Small intestine (tissue), 7 donors: ENCODE measurements around the gene IL1RN. TPM values are rescaled to one million over a fixed set of nuclear protein-coding genes. Genes with fewer than 3 reads are reported as not detected.

Experiments used
- DNase-seq, 2 donors: peaks; one replicate each; pipeline versions ENCODE4 v3.0.0 to v3.0.0-alpha.2; 2013
- FAIRE-seq: peaks from 2 replicates; lab custom pipeline; 2012; peaks lifted over from hg19 to GRCh38; lab: Jason Lieb, UNC
- H3K27ac ChIP-seq, 3 donors: one replicate each; pipeline ENCODE4 v1.5.1; 2013; ENCODE audit warnings: low read length in 2 of 3, mild to moderate bottlenecking in 2 of 3, control low read depth in 1 of 3, inconsistent platforms in 1 of 3, low read depth in 1 of 3, moderate library complexity in 1 of 3
- H3K27me3 ChIP-seq, 3 donors: one replicate each; pipeline ENCODE4 v1.6.1; 2013; ENCODE audit warnings: low read length in 3 of 3, inconsistent platforms in 1 of 3; ENCODE audit not compliant: control insufficient read depth in 3 of 3, insufficient read depth in 3 of 3
- H3K36me3 ChIP-seq, 3 donors: one replicate each; pipeline ENCODE4 v1.6.1; 2013; ENCODE audit warnings: low read length in 3 of 3, inconsistent platforms in 1 of 3, low read depth in 1 of 3, mild to moderate bottlenecking in 1 of 3, moderate library complexity in 1 of 3; ENCODE audit not compliant: control insufficient read depth in 3 of 3, insufficient read depth in 2 of 3
- H3K4me1 ChIP-seq, 3 donors: one replicate each; pipeline ENCODE4 v1.6.1; 2013; ENCODE audit warnings: low read length in 2 of 3, inconsistent platforms in 1 of 3, low read depth in 1 of 3, mild to moderate bottlenecking in 1 of 3, moderate library complexity in 1 of 3; ENCODE audit not compliant: control insufficient read depth in 3 of 3, insufficient read depth in 2 of 3
- H3K4me3 ChIP-seq, 3 donors: one replicate each; pipeline ENCODE4 v1.5.1; 2013; ENCODE audit warnings: low read length in 3 of 3, control low read depth in 1 of 3, inconsistent platforms in 1 of 3, low read depth in 1 of 3, mild to moderate bottlenecking in 1 of 3, moderate library complexity in 1 of 3
- H3K9me3 ChIP-seq, 2 donors: one replicate each; pipeline ENCODE4 v1.6.1; 2013; ENCODE audit warnings: low read depth in 1 of 2, low read length in 1 of 2; ENCODE audit not compliant: control insufficient read depth in 2 of 2, insufficient read depth in 1 of 2
- WGBS, 3 donors: extraction: QIAGEN DNeasy Blood & Tissue Kit; methylation state at CpG; one replicate each; pipeline ENCODE4 v1.1.7; 2013; 5-methylcytosine and 5-hydroxymethylcytosine counted together
- polyA plus RNA-seq, 4 donors: library from polyadenylated mRNA; stranded (reverse) in 3 of 4; unstranded in 1 of 4; fragments of 200-250 nt in 3 of 4; fragments of 120-200 nt in 1 of 4; gene quantifications; one replicate each; pipeline versions ENCODE4 v1.2.1 to v1.2.3, GENCODE V29; 2013
- donor health status: healthy with polysubstance abuse.
- donor health status: control.
- donor health status: control.
- donor health status: Bipolar disorder and iron deficiency.
- donor health status: healthy.

The IL1RN gene
- polyA plus RNA-seq, 4 donors, result 0.44 to 69.8 (median 24.3) TPM

DNA sequence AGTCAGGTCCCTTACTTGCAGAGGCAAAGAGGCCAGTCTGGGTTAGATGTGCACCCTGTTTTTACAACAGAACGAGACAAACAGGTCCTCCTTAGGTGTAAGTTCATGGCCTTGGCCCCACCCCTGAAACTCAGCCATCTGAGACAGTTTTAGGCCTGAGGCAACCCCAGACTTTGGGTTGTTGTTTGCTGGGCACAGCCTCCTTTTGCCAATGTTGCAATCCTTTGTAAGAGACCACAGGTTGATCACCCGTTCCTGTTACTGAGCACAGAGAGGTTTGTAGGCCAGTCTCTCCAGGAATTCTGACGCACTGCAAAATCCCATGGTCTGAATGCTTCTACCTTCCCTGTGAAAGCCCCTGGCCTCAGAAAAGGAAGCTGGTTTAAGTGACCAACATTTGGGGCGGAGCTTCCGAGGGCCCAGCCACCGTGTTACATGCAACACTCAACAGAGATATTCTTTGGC, 15.5 kb upstream of the IL1RN start:
- Histone ChIP-seq H3K36me3 (no peaks in the 10 kb centered on the region), H3K4me3 (no peak overlapping the region), H3K27me3 (no peaks in the 10 kb centered on the region), H3K9me3 (no peaks in the 10 kb centered on the region), H3K4me1 (no peaks in the 10 kb centered on the region), H3K27ac (no peak overlapping the region)
- 64 to 77% (median 76%) methylated on average over 6 of the region's 6 CpGs for WGBS, 3 donors
- no peak for DNase-seq
- no peak for FAIRE-seq

DNA sequence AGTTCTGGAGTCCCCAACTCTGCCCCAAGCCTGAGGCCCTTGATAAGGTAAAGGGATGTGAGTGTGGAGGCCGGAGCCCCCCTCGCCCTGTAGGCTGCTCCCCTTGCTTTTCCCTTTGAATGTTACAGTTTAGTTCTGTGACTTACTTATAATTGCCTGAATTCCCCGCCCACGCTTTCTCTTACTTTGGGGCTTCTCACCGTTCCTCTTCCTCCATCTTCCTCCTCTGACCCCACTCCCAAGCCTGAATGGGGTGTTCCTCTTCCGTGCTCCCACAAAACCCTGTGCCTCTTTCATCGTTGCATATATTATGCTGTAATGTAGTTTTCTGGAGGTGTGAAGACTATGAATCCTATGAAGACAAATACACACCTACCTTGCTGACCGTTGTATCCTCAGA, 15.0 kb upstream of the IL1RN start:
- Histone ChIP-seq H3K36me3 (no peaks in the 10 kb centered on the region), H3K9me3 (no peaks in the 10 kb centered on the region), H3K27ac (no peak overlapping the region), H3K4me3 (no peak overlapping the region), H3K27me3 (no peaks in the 10 kb centered on the region), H3K4me1 (peaks cover 0 to 2% (median 0%) of the 10 kb centered on the region in 3 donors)
- DNase-seq, result no peak
- WGBS, 3 donors, result 83 to 92% (median 90%) methylated on average over 8 of the region's 8 CpGs
- no peak for FAIRE-seq

GRCh38 chr2:113112871-113113270, 14.5 kb upstream of the IL1RN start:
- no peaks in the 10 kb centered on the region for H3K36me3 ChIP-seq
- H3K27ac ChIP-seq, result no peak overlapping the region
- no peak for FAIRE-seq
- no peaks in the 10 kb centered on the region for H3K27me3 ChIP-seq
- H3K4me3 ChIP-seq, result no peak overlapping the region
- peaks cover 0 to 2% (median 0%) of the 10 kb centered on the region in 3 donors for H3K4me1 ChIP-seq
- DNase-seq, result no peak
- no peaks in the 10 kb centered on the region for H3K9me3 ChIP-seq
- WGBS, 3 donors, result 71 to 88% (median 74%) methylated on average over 6 of the region's 6 CpGs

- Histone ChIP-seq H3K27ac (no peak overlapping the region), H3K4me3 (no peak overlapping the region), H3K4me1 (peaks cover 0 to 4% (median 0%) of the 10 kb centered on the region in 3 donors), H3K27me3 (no peaks in the 10 kb centered on the region), H3K9me3 (no peaks in the 10 kb centered on the region), H3K36me3 (no peaks in the 10 kb centered on the region)
- 55 to 70% (median 59%) methylated on average over 3 of the region's 3 CpGs for WGBS, 3 donors
- DNase-seq (no peak), FAIRE-seq (no peak)
These were observed 13.6 kb upstream of the IL1RN start for GRCh38 chr2:113113807-113114206.

GRCh38 chr2:113114224-113114945, 13.0 kb upstream of the IL1RN start:
- no peak for FAIRE-seq
- WGBS, 3 donors, result 61 to 72% (median 71%) methylated on average over 6 of the region's 6 CpGs
- Histone ChIP-seq H3K4me1 (peaks cover 0 to 4% (median 0%) of the 10 kb centered on the region in 3 donors), H3K9me3 (no peaks in the 10 kb centered on the region), H3K27me3 (no peaks in the 10 kb centered on the region), H3K36me3 (no peaks in the 10 kb centered on the region), H3K27ac (no peak overlapping the region), H3K4me3 (no peak overlapping the region)
- DNase-seq, result no peak

DNA sequence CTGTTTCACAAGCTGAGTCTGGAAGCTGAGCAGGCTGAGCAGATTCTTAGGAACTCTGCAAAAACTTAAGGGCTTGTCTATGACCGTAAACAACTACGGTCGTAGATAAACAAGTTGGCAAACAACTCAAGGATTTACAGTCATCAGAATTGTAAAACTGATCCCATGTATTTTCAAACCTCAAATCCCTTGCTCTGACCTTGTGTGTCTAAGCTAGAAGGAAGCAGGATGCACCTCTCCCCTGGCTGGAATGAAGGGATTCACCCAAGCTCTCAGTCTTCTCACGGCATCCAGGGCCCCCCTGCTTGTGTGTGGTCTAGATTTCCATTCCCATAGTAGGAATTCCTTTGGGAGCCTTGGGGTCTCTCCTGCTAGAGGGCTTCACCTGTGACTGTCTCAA, 12.4 kb upstream of the IL1RN start:
- WGBS, 3 donors, result 74 to 83% (median 79%) methylated on average over 4 of the region's 4 CpGs
- no peak for FAIRE-seq
- H3K27me3 ChIP-seq, result no peaks in the 10 kb centered on the region
- peaks cover 0 to 4% (median 0%) of the 10 kb centered on the region in 3 donors for H3K4me1 ChIP-seq
- no peak overlapping the region for H3K27ac ChIP-seq
- no peak overlapping the region for H3K4me3 ChIP-seq
- no peak for DNase-seq
- no peaks in the 10 kb centered on the region for H3K9me3 ChIP-seq
- H3K36me3 ChIP-seq, result no peaks in the 10 kb centered on the region

DNA sequence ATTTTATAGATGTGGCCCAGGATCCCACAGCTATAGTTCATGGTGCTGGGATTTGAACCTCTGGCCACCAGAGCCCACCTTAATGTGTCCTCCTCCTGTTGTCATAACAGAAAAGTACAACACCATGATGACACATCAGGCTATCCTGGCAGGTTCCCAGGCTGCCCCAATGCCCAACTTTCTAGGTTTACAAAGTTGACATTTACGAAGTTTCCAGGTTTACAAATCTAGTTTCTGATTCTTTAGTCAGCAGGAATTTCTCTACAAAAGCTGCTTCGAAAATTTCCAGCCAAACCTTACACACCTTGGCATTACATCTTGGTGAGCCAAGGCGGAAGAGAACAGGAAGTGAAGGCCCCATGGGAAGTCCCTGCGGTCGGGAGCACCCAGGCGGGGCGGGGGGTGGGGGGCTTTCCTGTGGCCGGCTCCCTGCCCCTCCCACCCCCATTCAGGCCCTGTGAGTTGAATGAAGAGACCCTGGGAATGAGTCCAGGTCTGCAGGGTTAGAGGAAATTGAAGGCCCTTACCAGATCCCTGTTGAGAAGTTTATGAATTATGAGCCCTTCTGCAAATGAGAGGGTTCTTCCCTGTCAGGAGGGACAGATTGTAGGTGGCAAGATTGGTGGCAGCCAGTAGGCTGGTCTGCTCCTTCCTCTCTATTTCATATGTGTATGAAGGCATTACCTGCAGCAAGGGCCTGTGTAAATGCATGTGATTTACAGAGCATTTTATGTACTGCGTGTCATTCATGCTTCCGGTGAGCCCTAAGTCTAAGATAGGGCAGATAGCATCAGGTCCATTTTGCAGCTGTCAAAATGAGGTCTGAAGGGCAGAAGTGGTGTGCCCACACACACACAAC, 11.1 kb upstream of the IL1RN start:
- H3K27me3 ChIP-seq, result no peaks in the 10 kb centered on the region
- H3K36me3 ChIP-seq, result no peaks in the 10 kb centered on the region
- H3K4me1 ChIP-seq, result peaks cover 0 to 4% (median 0%) of the 10 kb centered on the region in 3 donors
- DNase-seq, result no peak
- H3K9me3 ChIP-seq, result no peaks in the 10 kb centered on the region
- no peak overlapping the region for H3K27ac ChIP-seq
- H3K4me3 ChIP-seq, result no peak overlapping the region
- 65 to 78% (median 77%) methylated on average over 10 of the region's 10 CpGs for WGBS, 3 donors
- no peak for FAIRE-seq

DNA sequence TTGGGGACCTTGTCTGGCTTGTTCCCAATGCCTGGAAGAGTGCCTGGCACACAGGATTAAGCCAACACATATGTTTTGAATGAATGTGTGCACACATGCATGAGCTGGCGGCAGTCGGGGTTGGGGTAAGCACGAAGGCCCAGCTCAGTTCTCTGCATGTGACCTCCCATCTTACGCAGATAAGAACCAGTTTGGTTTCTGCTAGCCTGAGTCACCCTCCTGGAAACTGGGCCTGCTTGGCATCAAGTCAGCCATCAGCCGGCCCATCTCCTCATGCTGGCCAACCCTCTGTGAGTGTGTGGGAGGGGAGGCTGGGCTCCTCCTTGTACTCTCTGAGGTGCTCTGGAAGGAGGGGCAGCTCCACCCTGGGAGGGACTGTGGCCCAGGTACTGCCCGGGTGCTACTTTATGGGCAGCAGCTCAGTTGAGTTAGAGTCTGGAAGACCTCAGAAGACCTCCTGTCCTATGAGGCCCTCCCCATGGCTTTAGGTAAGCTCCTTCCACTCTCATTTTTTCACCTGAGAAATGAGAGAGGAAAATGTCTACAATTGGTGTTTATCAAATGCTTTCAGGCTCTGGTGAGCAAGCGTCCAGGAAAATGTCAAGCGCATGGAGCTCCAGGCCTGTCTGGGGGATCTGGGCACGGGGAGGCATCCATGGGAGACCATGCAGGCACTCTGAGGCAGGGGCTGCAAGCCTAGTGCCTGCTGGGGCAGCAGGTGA, 9.7 kb upstream of the IL1RN start:
- Histone ChIP-seq H3K36me3 (no peaks in the 10 kb centered on the region), H3K9me3 (no peaks in the 10 kb centered on the region), H3K4me1 (peaks cover 0 to 4% (median 0%) of the 10 kb centered on the region in 3 donors), H3K27ac (peak overlapping the region in 2 of 3 donors; percentile 84 to 91), H3K27me3 (no peaks in the 10 kb centered on the region), H3K4me3 (peak overlapping the region in 1 of 3 donors; percentile 33)
- FAIRE-seq (no peak), DNase-seq (peak in 1 of 2 donors; percentile 97)
- 42 to 70% (median 63%) methylated on average over 9 of the region's 9 CpGs for WGBS, 3 donors
